H1 (cell line): Measurements from ENCODE around the gene ASPA. TPM values are rescaled to one million over a fixed set of nuclear protein-coding genes. Genes with fewer than 3 reads are reported as not detected.

Experiments
- CBX5 ChIP-seq: fragments of 300-800, 300-1000 bp; sonication (generic); IDR thresholded peaks from 2 replicates; pipeline ENCODE4 v1.7.1; 2016; ENCODE audit warnings: antibody characterized with exemption, low read length, low read depth
- HDAC6 ChIP-seq: IDR thresholded peaks from one replicate; pipeline ENCODE4 v1.7.1; 2012; ENCODE audit warnings: low read depth, mild to moderate bottlenecking, inconsistent platforms, low read length, moderate library complexity
- TAF7 ChIP-seq: optimal IDR thresholded peaks from 2 replicates; pipeline ENCODE3; 2011; ENCODE audit warnings: low read depth, mild to moderate bottlenecking, inconsistent platforms, low read length, moderate library complexity, borderline replicate concordance
- polyA plus RNA-seq, 7 experiments: library from polyadenylated mRNA; depleted of rRNA in 3 of 7; stranded (reverse) in 5 of 7; unstranded in 2 of 7; fragments of >200 nt in 5 of 7; fragments of 200-250 nt in 2 of 7; gene quantifications; 1 replicate in 5 of 7; 2 replicates in 1 of 7; 4 replicates in 1 of 7; pipeline versions ENCODE4 v1.2.1 to v1.2.3, GENCODE V29; 2011 to 2013; ENCODE audit warnings: missing spikeins in 2 of 7, mixed read lengths in 2 of 7
- total RNA-seq: library from RNA; stranded (reverse); fragmentation: NEBNext Ultra II Directional; extraction: Animal tissue kit (Norgen Biotek cat#: 25700); gene quantifications from 2 replicates; pipeline ENCODE4 v1.2.1, GENCODE V29; 2021
- TF ChIP-seq, protein P1 (sequence below): fragments of 300-600 bp; sonication (generic); IDR thresholded peaks from 2 replicates; pipeline ENCODE4 v1.7.1; 2012; ENCODE audit warnings: low read length, moderate library complexity, mild to moderate bottlenecking, inconsistent platforms; ENCODE audit not compliant: insufficient replicate concordance

The ASPA gene
- total and polyA plus RNA-seq, 2 of the 8 experiments (the other 6 are each of a cell fraction or from before 2014, with no cell fraction given): 0.03 TPM; not detected in 1

DNA sequence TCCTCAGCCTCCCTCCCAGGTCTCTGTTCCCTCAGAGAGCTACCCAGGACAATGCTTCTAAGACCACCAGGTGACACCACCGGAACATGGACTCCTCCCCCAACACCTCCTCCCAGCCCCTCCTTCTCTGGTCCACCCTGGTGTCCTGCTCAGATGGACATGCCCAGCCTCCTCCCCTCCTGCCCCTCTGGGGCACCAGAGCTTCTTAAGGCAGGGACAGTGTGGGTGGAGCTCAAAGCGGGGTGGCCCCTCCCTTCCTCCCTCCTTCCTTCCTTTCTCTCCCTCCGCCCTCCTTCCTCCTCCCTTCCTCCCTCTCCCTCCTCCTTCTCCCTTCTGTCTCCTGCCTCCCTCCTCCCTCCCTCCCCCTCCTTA is 59.1 kb downstream of the ASPA start (continued):
- TF ChIP-seq, protein P1, sequence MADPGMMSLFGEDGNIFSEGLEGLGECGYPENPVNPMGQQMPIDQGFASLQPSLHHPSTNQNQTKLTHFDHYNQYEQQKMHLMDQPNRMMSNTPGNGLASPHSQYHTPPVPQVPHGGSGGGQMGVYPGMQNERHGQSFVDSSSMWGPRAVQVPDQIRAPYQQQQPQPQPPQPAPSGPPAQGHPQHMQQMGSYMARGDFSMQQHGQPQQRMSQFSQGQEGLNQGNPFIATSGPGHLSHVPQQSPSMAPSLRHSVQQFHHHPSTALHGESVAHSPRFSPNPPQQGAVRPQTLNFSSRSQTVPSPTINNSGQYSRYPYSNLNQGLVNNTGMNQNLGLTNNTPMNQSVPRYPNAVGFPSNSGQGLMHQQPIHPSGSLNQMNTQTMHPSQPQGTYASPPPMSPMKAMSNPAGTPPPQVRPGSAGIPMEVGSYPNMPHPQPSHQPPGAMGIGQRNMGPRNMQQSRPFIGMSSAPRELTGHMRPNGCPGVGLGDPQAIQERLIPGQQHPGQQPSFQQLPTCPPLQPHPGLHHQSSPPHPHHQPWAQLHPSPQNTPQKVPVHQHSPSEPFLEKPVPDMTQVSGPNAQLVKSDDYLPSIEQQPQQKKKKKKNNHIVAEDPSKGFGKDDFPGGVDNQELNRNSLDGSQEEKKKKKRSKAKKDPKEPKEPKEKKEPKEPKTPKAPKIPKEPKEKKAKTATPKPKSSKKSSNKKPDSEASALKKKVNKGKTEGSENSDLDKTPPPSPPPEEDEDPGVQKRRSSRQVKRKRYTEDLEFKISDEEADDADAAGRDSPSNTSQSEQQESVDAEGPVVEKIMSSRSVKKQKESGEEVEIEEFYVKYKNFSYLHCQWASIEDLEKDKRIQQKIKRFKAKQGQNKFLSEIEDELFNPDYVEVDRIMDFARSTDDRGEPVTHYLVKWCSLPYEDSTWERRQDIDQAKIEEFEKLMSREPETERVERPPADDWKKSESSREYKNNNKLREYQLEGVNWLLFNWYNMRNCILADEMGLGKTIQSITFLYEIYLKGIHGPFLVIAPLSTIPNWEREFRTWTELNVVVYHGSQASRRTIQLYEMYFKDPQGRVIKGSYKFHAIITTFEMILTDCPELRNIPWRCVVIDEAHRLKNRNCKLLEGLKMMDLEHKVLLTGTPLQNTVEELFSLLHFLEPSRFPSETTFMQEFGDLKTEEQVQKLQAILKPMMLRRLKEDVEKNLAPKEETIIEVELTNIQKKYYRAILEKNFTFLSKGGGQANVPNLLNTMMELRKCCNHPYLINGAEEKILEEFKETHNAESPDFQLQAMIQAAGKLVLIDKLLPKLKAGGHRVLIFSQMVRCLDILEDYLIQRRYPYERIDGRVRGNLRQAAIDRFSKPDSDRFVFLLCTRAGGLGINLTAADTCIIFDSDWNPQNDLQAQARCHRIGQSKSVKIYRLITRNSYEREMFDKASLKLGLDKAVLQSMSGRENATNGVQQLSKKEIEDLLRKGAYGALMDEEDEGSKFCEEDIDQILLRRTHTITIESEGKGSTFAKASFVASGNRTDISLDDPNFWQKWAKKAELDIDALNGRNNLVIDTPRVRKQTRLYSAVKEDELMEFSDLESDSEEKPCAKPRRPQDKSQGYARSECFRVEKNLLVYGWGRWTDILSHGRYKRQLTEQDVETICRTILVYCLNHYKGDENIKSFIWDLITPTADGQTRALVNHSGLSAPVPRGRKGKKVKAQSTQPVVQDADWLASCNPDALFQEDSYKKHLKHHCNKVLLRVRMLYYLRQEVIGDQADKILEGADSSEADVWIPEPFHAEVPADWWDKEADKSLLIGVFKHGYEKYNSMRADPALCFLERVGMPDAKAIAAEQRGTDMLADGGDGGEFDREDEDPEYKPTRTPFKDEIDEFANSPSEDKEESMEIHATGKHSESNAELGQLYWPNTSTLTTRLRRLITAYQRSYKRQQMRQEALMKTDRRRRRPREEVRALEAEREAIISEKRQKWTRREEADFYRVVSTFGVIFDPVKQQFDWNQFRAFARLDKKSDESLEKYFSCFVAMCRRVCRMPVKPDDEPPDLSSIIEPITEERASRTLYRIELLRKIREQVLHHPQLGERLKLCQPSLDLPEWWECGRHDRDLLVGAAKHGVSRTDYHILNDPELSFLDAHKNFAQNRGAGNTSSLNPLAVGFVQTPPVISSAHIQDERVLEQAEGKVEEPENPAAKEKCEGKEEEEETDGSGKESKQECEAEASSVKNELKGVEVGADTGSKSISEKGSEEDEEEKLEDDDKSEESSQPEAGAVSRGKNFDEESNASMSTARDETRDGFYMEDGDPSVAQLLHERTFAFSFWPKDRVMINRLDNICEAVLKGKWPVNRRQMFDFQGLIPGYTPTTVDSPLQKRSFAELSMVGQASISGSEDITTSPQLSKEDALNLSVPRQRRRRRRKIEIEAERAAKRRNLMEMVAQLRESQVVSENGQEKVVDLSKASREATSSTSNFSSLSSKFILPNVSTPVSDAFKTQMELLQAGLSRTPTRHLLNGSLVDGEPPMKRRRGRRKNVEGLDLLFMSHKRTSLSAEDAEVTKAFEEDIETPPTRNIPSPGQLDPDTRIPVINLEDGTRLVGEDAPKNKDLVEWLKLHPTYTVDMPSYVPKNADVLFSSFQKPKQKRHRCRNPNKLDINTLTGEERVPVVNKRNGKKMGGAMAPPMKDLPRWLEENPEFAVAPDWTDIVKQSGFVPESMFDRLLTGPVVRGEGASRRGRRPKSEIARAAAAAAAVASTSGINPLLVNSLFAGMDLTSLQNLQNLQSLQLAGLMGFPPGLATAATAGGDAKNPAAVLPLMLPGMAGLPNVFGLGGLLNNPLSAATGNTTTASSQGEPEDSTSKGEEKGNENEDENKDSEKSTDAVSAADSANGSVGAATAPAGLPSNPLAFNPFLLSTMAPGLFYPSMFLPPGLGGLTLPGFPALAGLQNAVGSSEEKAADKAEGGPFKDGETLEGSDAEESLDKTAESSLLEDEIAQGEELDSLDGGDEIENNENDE: no peak
- TF ChIP-seq CBX5 (no peak), HDAC6 (no peak), TAF7 (no peak)
